NCI-H510A treated with DMSO at 0.1 percent for 48 hours (cell line): Measurements from ENCODE around the gene MXD4.

Experiments used
- DNase-seq: peaks from one replicate; lab custom pipeline; 2025; lab: John Stamatoyannopoulos, UW

MXD4 gene

GRCh38 chr4:2262145-2262943 lies 435 bp upstream of the MXD4 start:
- peak; percentile 93 for DNase-seq

DNA sequence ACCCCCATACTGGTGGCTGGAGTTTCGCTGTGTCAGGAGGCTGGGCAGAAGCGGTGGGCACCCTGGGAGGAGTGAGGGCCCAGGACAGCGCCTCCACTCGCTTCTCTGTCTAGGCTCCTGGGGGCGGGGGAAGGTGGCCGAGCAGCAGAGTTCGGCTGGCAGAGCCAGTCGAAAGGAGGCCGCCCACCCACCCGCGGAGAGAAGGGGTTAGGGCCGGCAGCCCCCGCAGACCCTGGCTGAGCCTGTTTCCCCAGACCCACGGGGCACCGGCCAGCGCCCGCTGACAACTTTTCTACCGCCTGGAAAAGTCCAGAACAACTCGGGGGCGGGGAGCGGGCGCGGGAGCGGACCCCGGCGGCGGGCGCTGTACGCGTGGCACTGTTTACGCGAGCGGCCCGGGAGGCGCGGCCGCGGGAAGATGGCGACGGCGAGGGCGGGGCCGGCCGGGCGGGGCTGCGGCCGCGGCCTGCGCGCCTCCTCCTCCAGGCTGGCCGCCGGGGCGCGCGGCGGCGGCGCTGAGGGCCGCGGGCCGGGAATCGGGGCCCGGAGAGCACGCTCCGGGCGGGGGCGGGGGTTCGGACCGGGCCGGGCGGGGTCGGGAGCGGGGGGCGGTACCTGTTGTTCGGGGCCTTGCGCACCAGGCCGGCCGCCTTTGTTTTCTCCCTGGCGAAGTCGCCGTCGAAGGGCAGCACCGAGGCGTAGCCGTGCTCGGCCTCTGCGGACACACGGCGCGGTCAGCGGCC lies 628 bp downstream of the MXD4 start:
- peak; percentile 15 for DNase-seq

GRCh38 chr4:2260344-2261109 lies 1.4 kb downstream of the MXD4 start:
- DNase-seq: no peak

DNA sequence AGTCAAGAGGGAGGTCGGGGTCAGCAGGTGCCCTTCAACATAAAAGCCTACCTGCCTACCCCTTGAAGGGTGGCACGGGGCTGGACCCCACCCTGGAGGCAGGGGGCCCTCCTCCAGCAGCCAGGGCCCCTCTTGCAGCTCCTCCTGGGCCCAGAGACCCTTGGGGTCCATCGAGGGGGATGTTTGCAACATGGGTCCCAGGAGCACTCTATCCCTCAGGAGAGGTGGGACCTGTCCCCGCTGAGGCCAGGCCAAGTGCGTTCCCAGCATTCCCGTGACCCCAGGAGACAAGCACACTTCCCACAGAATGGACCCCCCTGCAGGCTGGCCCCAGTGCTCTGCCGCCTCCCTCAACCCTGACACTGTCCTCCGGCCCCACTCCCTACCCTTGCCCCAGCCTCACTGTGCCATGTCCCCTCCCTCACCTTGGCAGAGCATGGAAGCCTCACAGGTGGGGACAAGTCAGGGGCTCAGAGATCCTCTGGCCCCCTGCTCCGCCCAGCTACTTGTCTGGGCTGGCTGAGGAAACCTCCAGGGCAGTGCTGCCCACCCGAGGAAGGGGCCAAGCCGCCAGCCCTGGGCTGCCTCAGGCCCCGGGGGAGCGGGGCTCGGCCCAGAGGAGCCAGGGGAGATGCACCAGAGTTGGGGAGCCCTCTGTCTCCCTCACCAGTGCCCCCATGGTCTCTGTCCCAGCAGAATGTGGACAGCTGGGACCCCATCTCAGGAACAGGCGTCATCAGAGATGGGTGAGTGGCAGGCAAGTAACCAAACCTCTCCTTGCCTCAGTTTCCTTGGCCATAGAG lies 2.2 kb downstream of the MXD4 start:
- DNase-seq: no peak

DNA sequence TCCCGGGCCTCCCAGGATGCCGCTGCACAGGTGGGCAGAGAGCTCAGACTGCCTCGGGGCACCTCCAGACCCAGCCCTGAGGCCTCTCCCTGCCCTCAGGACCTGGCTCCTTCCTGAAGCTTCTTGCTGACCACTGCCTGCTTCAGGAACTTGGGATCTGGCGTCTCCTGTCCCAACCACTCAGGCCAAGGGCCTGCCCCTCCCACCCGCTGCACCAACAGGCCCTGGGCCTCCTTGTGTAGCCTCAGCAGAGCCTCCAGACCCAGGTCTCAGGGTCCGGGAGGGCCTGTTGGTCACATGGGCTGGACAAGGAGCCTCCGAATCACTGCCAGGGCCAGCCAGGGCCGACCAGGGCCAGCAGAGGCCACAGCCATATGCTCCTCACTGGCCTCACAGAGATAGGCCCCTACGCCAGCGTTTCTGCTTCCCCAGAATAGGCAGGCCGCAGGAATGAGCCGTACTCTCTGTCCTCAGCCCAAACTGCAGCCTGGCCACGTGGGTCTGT lies 2.8 kb downstream of the MXD4 start:
- no peak for DNase-seq

DNA sequence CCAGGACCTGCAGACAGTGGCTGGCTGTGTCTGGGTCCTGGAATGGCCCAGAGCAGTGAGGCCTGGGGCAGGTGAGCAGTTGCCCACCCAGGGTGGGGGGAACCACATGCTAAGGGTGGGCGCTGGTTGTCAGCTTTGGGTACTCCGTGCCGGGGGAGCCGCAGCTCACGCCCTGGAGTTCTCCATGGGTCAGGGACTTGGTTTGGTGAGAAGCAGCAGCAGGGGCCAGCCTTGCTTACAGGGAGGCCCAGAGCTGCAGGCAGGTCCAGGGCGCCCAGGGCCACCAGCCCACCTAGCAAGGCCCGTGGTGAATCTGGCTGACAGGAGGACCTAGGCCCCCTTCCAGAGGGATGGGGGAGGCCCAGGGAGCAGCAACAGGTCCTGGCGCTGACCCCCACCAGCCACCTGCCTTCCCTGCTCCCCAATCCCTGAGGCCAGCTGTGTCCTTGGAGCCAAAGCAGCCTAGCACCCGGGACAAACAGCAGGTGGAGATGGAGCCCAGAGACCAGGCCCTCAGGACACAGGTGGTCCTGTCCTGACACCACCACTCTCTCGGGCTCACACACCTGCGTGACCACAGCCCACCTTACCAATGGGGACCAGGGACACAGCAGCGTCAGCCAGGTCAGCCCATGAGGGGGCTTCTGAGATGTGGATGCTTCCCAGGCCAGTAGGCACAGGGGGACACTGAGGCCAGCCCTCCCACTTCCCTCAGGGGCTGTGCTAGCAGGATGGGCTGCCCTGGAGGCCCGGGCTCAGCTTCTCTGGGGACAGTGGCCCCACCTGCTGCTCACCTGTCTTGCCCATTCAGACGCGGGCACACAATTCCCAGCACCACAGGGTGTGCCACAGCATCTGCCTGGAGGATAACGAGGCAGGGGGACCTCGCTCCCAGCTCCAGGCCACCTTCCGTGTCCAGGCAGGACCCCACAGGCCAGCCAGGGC lies 3.5 kb downstream of the MXD4 start:
- no peak for DNase-seq

DNA sequence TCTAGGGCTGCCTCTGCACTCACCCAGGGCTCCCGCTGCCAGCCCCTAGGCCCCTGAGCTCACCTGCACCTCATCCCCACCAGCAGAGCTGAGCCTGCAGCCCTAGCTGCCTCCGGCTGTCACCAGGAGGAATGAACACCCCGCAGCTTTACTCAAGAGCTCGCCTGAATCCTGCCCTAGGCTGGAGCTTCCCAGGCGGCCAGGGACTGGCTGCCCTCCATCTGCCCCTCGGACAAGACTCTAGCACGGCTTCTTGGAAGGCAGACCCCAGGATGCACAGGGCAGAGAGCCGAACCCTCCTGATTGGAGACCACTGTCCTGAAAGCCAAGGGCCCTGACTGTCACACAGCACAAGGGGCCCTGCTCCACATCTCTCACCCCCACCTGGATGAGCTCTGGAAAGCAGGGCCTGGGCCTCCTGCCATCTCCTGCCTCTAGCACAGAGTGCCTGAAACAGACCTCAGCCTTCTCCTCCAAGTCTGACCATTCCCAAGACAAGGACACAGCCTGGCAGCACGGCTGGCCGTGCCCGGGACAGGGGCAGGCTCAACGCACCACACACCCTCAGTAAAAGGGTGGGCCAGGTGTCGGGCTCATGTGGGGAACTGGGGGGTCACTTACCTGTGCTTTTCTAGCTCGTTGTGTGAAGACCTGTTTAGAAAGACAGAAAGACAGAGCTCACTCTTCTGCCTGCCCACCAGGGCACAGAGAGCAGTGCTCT lies 4.4 kb downstream of the MXD4 start:
- DNase-seq: no peak

GRCh38 chr4:2256781-2257191 lies 5.1 kb downstream of the MXD4 start:
- no peak for DNase-seq

GRCh38 chr4:2256156-2256731 lies 5.7 kb downstream of the MXD4 start:
- DNase-seq: no peak

DNA sequence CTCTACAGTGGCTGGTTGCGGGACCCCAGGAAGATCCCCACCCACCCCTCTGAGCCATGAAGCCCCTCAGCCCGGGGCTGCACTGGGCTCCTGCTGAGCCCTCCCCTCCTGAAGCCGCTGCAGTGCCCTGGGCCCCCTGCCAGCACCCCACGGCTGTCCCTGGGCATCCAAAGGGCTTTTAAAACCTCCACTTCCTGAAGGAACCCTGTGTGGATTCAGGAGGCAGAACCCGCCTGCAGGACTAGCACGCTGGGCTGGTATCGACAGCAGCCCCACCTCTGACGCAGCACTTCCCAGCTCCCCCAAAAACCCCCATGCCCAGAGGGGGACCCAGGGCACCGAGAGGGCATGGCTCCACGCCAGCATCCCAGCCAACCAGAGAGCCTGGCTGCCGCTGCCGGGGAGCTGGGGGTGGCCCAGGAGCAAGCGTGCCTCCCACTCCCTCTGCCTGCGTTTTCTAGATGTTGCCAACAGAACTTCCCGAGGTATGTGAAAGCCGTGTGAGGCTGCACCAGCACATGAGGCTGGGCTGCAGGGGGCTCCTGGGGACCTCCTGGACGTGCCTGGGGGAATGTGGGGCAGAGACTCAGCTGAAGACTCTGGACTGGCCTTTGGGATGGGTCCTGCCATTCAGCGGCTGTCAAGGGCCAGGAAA lies 6.3 kb downstream of the MXD4 start:
- DNase-seq: no peak

DNA sequence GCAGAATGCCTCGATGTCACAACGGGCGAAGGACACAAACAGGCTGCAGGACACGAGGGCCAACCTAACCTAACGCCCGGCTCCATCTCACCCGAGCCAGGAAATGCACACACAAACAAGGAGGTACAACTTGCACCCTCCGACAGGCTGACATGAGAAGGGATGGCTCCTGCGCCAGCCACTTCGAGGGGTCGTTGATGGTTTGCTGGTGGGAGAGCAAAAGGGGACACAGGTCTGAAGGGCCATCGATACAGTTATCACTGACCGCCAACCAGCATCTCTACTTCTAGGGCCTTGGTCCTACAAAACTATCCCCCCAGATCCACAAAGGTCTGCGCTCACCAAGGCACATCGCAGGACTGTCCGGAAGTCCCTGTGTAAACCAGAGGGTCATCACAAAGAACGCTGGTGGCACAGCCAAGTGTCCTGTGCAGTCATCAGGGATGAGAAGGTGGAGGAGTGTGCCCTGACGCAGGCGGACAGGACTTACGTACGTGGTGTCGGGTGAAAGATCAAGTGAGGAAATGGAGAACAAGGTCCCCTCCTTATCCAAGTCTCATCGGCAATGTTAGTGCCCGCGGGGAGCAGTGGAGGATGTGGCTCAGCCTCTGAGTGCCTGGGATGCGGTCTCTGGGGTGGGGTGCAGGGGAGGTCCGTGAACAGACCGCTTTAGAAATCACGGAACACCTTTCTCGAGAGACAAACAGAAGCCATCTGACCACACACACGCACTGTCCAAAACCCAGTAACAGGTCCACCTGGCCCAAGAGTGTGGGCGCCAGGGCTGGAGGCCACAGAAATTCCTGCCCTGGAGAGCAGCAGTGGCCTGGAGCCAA lies 7.0 kb downstream of the MXD4 start:
- no peak for DNase-seq

DNA sequence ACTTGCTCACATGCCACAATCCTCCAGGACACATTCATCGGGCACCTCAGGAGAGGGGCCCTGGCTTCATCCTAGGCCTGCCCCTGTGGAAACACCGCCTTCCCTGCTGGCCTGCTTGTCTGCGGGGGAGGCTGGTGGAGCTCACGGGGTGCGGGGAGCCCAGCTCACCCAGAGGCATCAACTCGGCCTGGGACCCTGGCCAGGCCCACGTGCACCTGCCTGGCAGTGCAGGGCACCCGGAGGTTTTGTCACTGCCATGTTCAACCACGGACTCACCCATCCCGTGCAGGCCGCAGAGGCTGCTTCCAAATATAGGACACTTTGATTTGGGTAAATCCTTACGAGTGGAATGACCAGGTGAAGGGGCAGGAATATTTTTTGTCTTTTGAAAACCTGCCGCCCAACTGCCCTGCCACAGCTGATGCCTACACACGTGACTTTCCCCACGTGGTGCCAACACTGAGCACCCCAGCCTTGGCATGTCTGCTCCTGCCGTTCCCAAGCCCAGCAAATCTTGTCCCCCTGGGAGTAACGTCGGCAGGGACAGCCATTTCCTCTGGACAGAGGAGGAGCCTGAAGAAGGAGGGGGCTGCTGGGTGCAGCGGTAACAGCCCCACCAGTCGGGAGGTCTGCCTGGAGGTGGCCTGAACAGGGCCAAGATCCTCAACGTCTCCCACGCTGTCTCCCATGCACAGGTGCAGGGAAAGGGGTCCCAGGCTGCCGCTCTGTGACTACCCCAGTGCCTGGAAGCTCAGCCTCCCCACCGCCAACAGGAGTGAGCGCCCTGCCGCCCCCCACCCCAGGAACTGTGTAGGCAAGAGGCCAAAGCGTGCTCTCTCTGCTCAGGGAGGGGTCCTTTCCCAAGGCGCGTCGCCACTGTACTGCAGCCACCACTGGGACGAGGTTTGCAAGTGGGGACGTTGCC lies 8.5 kb downstream of the MXD4 start:
- no peak for DNase-seq

GRCh38 chr4:2252530-2253091 lies 9.3 kb downstream of the MXD4 start:
- DNase-seq: no peak

DNA sequence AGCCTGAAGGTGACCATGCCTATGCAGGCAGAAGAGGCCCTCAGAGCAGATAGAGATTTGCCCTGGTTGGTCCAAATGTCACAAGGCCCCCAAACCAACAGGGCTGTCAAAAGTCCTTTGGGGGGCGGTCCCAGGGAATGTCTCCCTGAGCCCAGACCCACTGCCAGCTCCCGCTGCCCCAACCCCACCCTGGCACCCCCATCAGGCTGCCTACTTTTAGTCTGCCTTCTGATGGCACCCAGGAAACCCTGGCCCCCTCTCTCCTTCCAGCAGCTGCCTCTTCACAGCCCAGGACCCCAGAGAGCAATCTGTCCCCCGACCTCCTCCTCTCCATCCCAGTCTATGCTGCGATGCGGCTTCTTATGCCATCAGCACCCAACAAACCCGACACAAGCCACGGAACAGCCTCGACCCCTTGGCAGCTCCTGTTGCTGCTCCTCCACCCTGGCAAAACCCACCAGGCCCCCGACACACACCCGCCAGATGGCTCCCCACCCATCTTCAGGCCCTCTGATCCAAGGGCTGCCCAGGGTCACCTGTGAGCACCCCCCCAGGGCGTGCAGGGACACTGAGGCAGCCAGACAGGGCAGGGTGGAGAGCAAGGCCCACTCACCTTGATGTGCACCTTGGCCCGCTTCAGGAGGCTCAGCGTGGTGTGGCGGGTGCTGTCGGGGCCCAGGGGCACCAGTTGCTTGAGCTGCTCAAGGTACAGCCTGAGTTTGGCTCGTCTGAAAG lies 9.9 kb downstream of the MXD4 start:
- DNase-seq: no peak

DNA sequence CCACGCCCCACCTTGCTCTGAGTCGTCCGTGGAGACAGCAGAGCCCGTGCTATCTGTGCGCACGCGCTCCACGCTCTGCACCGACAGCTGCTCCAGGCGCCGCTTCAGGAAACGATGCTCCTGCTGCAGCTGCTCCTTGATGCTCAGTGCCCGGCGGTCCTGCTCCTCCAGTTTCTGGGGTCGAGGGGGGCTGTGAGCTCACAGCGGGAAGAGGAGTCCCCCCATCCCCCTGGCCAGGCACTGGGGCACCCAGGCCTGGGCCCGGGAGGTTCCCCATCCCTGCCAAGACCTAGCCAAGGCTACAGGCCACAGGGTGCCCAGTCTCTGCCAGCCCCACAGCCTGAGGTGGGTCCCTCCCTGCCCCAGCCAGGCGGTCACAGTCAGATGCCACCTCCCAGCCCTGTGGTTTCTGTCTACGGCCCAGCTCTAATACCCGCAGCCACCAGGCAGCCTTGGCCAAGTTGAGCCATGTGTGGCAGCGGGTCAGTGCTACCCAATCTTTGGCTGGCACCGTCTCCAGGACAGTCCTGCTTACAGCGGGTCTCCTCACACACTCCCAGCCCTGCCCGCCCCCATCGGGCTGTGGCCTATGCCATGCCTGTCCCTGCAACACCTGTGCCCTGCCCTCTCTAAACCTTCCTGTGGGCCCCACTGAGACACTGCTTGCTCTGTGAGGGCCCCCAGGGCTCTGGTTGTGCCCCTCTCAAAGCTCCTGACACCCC lies 10.7 kb downstream of the MXD4 start:
- no peak for DNase-seq
